ENCODE results near the gene ACTL6A.

ACTL6A gene

DNA sequence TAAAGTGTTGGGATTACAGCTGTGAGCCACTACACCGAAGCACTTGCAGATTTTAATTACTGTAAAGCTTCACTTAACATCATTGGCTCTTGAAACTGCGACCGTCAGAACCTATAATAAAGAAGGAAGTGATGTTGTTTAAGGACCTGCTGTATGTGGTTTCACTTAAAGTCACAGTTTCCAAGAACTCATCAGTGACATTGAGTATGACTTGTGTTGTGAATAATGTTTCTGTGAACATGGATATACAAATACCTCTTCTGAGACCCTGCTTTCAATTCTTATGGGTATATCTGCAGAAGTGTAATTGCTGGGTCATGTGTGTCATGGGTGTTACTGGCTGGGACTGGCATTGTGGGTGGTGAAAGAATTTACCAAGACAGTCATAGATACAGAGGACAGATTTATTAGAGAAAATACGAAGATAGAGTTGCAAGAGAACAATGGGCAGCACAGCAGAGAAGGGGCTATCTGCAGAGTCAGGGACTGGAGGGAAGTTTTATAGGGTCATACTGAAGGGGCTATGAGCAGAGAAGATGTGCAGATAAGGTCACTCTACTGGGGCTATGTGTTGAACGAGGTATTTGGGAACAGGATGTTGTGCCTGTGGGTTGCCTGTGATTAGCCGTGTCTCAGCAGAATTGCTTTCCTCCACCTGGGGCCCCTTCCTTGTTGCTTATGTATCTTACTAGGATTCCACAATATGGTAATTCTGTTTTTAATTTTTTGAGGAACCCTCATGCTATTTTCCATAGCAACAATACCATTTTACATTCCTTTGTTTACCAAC is 46.4 kb downstream of the ACTL6A start:
- DNase-seq (ENCODE audit: low read depth), result no peak
- H3K4me3 ChIP-seq (ENCODE audit: low read length), result no peak overlapping the region
- TF ChIP-seq, protein P1, sequence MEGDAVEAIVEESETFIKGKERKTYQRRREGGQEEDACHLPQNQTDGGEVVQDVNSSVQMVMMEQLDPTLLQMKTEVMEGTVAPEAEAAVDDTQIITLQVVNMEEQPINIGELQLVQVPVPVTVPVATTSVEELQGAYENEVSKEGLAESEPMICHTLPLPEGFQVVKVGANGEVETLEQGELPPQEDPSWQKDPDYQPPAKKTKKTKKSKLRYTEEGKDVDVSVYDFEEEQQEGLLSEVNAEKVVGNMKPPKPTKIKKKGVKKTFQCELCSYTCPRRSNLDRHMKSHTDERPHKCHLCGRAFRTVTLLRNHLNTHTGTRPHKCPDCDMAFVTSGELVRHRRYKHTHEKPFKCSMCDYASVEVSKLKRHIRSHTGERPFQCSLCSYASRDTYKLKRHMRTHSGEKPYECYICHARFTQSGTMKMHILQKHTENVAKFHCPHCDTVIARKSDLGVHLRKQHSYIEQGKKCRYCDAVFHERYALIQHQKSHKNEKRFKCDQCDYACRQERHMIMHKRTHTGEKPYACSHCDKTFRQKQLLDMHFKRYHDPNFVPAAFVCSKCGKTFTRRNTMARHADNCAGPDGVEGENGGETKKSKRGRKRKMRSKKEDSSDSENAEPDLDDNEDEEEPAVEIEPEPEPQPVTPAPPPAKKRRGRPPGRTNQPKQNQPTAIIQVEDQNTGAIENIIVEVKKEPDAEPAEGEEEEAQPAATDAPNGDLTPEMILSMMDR (conservative IDR thresholded peaks at IDR 0.05; ENCODE audit: low read depth, low read length), result no peak

DNA sequence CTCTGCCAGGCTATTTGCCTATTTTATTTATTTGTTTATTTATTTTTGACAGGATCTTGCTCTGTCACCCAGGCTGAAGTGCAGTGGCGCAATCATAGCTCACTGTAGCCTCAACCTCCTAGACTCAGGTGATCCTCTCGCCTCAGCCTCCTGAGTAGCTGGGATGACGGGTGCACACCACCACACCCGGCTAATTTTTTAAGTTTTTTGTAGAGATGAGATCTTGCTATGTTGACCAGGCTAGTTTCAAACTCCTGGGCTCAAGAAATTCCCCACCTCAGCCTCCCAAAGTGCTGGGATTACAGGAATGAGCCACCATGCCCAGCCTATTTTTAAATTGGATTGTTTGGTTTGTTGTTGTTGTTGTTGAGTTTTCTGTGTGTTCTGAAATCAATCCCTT is 47.3 kb downstream of the ACTL6A start:
- H3K4me3 ChIP-seq (ENCODE audit: low read length), result no peak overlapping the region
- no peak for DNase-seq (ENCODE audit: low read depth)
- TF ChIP-seq, protein P1 (conservative IDR thresholded peaks at IDR 0.05; ENCODE audit: low read depth, low read length), result no peak

DNA sequence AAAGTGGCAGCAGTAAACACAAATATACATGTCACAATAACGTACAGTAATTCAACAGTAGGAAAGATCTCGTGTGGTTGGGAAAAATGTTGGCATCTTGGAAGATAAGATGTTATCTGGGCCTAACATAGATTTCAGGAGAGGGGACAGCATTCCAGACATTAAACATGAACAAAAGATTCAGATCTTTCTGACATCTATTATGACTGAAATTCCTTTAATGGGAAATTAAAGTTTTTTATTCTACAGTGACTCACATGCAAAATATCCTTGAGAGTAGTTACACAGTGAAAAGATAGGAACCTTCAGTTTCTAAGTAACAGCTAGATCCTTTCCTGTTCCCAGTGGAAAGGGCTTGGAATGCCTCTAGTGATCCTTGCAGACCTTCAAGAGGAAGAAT is 51.1 kb downstream of the ACTL6A start:
- TF ChIP-seq, protein P1 (conservative IDR thresholded peaks at IDR 0.05; ENCODE audit: low read depth, low read length), result no peak
- DNase-seq (ENCODE audit: low read depth), result no peak
- no peak overlapping the region for H3K4me3 ChIP-seq (ENCODE audit: low read length)

DNA sequence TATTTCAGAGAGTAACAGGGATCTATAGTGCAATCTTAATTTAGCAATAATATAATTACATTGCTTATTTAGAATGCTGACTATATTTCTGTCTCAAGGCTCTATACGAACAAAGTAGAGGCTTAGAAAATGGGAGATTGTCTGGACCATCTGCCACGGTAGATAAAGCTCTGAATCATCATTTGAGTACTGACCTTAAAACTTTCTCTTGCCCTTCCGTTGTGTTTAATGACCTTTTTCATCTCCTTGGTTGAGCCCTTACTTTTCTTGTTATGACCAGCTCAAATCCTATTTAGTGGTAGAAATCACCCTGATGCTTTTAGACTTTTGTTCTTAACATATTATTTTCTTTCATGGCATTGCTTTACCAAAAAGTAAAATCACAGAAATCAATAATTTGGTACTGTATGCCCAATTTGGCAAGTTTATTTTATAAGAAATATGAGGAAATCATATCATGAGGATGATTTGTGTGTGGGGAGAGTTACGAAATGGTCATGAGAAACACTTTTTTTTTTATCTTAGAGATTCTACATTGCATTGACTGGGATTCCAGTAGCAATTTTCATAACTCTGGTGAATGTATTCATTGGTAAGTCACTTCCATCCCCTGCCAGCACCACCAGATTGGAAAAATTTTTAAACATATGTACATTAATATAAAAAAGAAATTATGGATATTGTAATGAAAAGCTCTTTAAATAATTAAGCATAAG is 52.9 kb downstream of the ACTL6A start:
- TF ChIP-seq, protein P1 (conservative IDR thresholded peaks at IDR 0.05; ENCODE audit: low read depth, low read length), result no peak
- no peak overlapping the region for H3K4me3 ChIP-seq (ENCODE audit: low read length)
- DNase-seq (ENCODE audit: low read depth), result no peak

DNA sequence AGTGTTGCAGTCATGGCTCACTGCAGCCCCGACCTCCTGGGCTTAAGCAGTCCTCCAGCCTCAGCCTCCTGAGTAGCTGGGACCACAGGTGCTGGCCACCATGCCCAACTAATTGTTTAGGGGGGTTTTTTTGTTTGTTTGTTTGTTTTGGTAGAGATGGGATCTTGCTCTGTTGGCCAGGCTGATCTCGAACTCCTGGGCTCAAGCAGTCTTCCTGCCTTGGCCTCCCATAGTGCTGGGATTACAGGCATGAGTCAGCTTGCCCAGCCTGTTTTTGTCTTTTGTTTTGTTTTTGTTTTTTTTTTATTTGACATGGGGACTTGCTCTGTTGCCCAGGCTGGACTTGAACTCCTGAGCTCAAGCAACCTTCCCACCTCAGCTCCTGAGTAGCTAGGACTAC is 59.3 kb downstream of the ACTL6A start:
- H3K4me3 ChIP-seq (ENCODE audit: low read length), result no peak overlapping the region
- TF ChIP-seq, protein P1 (conservative IDR thresholded peaks at IDR 0.05; ENCODE audit: low read depth, low read length), result no peak
- no peak for DNase-seq (ENCODE audit: low read depth)

DNA sequence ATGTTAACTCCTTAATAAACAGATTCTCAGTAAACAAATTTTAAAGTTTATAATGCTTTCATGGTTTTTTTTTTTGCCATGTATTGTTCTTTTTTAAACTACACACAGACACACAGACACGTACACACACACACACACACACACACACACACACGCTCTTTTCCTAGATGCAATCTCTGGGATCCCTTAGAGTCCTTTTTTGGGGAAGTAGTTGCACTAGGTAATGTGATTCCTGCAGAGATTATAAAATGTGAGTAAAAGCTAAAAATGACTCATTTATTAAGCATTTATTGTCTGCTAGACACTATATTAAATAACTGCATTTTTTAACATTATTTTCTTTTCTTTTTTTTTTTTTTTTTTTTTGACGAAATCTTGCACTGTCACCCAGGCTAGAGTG is 61.7 kb downstream of the ACTL6A start:
- TF ChIP-seq, protein P1 (conservative IDR thresholded peaks at IDR 0.05; ENCODE audit: low read depth, low read length), result no peak
- no peak overlapping the region for H3K4me3 ChIP-seq (ENCODE audit: low read length)
- no peak for DNase-seq (ENCODE audit: low read depth)

Data from retinal pigment epithelial cell (primary cell).